ENCODE measurements around the gene PARD3.
"Not testable (repeated sequence)": the region's sequence is repeated elsewhere in the genome, so short reads cannot be mapped to it uniquely, and the experiment has no call there.

PARD3 gene

DNA sequence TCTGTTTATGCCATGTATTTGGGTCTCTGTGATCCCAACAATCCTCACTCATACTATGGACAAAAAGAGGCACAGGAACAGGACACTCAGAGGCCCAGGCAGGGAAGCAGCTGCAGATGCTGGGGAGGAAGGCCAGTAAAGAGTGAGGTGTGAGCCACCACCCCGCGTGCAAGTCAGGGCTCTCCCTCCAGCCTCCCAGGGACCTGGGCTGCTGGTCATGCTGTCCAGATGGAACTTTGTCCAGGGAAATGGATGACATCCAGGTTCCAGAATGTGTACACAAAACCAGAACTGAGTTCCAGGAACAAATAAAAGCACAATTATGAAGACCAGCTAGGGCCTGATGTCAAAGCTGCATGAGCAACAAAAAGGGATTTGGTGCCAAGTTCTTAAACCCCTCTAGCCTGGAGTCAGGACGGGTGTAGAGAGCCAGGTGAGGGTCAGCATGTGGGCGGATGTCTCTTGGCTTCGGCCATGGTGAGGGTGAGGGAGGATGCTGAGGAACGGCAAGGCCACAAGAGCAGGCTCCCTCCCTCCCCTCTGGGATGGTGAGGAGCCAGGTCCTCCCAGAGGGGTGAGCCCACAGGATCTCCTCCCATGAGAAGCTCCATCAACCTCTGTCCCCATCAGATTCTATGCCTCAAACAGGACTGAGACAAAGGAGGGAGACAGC, 739.7 kb downstream of the PARD3 start:
- no peak for DNase-seq (ENCODE audit: low read depth in 3 of 3)

- no peak for DNase-seq (ENCODE audit: low read depth in 3 of 3)
Measured at GRCh38 chr10:34074051-34074450, 741.0 kb downstream of the PARD3 start.

DNA sequence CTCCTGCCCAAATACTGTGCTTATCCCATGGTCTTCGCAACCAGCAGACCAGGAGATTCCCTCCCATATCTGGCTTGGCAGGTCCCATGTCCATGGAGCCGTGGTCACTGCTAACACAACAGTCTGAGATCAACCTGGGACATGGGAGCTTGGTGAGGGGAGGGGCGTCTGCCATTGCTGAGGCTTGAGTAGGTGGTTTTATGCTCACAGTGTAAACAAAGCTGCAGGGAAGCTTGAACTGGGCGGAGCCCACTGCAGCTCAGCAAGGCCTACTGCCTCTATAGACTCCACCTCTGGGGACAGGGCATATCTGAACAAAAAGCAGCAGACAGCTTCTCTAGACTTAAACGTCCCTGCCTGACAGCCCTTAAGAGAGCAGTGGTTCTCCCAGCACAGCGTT, 747.4 kb downstream of the PARD3 start:
- DNase-seq (ENCODE audit: low read depth in 3 of 3) = not testable (repeated sequence)

- DNase-seq (ENCODE audit: low read depth in 3 of 3) = no peak
Measured at GRCh38 chr10:34063592-34063991, 751.5 kb downstream of the PARD3 start.

GRCh38 chr10:34061841-34062240, 753.3 kb downstream of the PARD3 start:
- no peak for DNase-seq (ENCODE audit: low read depth in 3 of 3)

Data from stimulated activated CD4-positive, alpha-beta T cell treated with anti-CD3 and anti-CD28 coated beads, TNF-alpha, amount 100 ng/mL, for 48 hours (primary cell).